ENCODE measurements around the gene MYH9.
"Not testable (repeated sequence)": the region's sequence is repeated elsewhere in the genome, so short reads cannot be mapped to it uniquely, and the experiment has no call there.

The MYH9 gene

DNA sequence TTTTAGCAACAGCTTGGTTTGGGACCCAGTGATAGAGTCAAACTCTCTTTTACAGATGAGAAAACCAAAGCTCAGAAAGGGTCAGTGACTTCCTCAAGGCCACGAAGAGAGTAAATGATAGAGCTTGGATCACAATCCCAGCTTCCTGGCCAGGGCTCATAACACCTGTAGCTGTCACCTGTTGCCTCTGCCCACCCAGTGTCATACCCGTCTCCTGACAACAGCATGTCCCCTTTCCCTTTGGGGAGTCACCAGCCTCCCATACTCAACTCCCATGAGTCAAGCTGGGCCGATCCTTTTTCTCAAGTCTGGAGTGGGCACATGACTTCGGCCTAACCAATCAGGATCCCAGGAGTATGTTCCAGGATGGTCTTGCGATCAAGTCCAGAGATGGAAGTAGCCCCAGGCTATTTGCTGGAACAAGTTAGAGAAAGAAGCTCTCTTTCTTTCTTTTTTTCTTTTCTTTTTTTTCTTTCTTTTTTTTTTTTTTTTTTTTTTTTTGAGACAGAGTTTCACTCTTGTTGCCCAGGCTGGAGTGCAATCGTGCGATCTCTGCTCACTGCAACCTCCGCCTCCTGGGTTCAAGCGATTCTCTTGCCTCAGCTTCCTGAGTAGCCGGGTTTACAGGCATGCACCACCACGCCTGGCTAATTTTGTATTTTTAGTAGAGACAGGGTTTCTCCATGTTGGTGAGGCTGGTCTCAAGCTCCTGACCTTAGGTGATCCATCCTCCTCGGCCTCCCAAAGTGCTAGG lies 27.8 kb upstream of the MYH9 start:
- DNase-seq (ENCODE audit: low read depth in 2 of 2, low spot score in 1 of 2): no peak

DNA sequence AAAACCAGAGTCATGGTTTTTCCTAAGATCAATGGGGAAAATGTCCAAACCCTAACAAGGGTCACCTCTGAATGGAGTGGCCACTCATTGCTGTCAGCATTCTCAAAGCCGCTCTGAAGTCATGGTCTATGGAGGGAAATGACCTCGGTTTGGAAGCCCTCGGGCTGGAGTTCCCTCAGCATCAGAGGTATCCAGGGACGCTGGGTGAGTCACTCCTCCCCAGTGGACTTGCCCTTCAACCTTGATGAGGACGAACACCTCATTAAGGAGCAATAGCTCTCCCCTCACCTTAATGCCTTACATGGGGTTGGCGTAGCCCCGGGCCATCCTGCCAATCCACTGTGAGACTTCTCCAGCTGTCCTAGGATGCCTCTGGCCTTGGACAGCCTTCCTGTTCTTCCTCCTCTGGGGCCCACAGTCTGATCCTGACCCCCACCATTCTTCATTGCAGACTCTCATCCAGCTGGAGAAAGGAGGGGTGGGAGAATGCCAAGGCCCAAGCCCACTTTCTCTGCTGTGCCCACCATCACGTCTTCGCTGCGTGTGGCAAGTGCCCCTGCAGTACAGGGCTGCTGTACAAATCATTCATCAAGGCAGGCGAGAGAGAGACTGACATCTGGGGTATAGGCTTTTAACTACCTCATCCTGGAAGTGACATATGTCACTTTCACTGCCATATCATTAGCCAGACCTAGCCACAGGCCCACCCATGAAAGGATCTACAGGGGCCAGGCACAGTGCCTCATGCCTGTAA lies 25.4 kb upstream of the MYH9 start:
- no peak for DNase-seq (ENCODE audit: low read depth in 2 of 2, low spot score in 1 of 2)

DNA sequence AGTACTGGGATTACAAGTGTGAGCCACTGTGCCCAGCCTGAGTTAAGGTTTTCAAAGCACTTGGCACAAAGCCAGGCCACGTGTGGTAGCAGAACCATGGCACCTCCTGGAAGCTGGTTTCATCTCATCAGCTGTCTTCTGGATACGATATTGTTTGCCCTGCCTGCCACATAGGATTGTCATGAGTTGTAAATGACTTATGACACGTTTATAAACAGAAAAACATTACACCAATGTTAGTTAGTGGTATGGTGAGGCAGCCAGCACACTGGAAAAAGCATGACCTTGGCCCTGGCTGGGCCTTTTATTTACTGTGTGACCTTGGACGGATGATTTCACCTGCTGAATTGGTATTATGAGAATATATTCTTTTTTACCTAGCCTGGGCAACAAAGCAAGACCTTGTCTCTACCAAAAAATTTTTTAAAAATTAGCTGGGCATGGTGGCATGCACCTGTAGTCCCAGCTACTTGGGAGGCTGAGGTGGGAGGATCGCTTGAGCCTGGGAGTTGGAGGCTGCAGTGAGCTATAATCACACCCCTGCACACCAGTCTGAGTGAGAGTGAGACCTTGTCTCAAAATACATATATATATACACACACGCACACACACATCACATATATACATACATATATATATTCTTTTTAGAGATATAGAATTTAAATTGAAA lies 24.0 kb upstream of the MYH9 start:
- DNase-seq (ENCODE audit: low read depth in 2 of 2, low spot score in 1 of 2): no peak

DNA sequence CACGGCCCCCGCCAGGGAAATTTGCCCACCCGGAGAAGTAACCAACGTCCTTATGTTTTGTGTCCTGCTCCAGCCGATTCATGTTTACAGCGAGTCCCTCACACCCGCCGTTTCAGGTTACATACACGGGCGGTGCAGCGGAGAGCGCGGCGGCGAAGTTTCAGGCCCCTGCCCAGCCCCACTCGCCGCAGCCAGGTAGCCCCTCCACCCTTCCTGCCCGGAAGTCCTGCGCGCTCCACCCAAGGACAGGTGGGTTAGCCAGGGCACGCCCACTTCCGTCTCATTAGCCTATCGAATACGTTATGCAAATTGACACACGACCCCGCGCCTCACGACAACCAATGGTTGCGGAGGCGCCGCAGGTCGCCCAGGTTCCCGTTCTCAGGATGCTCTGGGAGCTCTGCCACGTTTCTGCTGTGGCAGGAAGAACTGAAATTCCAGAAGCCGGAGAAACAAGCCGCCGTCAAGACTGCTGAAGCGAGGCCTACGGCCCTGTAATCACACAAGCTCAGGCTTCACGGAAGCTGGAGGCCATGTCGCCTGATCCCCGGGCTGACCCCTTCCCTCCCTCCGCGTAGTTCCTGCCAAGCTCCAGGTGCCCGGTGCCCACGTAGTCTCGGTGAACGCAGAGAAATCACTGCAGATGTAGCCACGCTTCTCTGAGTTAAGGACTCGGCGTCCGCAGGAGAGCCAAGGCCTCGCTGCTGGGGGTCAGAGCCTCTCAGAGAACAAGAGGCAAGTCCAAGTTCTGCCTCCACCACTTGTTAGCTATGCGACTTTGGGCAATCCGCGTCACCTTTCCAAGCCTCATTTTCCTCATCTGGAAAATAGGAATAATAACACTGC lies 22.4 kb upstream of the MYH9 start:
- peak; percentile 25 to 39 for DNase-seq (ENCODE audit: low read depth in 2 of 2, low spot score in 1 of 2)

DNA sequence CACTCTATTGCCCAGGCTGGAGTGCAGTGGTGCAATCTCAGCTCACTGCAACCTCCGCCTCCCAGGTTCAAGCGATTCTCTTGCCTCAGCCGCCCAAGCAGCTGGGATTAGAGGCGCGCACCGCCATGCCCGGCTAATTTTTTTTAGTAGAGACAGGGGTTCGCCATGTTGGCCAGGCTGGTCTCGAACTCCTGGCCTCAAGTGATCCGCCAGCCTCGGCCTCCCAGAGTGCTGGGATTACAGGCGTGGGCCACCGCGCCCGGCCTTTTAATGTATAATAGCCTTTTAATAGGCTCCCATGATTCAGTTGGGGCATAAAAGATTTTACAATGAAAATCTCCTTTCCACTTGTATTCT lies 21.8 kb upstream of the MYH9 start:
- not testable (repeated sequence) for DNase-seq (ENCODE audit: low read depth in 2 of 2, low spot score in 1 of 2)

DNA sequence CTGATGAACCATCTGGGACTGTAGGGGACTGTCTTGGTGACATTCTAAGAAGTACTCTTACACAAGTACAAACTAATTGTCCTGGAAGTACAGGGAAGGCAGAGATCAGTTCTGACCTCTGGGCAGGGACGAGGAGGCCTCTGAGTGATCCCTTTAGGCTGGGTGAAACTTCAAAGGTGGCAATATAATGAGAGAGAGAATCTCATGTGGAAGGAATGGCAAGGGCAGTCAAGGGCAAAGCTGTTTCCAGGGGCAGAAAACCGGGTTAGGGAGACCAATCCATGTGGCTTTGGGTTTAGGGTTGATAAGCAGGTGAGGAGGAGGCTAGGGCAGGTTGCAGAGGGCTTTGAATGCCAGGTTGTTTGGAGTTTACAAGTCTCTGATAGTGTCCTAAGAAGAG lies 21.3 kb upstream of the MYH9 start:
- DNase-seq (ENCODE audit: low read depth in 2 of 2, low spot score in 1 of 2): no peak

DNA sequence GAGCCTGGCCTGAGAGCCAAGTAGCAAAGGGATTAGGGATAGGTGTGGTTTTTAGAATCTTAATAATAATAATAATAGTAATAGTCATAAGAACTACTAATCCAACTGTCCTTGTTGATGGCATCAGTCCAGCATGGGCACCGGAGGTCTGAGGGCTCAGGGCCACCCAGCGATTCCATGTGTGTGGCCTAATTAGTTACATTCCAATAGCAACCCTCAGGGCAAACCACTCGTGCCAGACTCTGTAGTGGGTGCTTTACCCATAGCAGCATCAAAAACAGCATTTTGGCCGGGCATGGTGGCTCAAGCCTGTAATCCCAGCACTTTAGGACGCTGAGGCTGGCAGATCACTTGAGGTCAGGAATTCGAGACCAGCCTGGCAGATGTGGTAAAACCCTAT lies 19.0 kb upstream of the MYH9 start:
- no peak for DNase-seq (ENCODE audit: low read depth in 2 of 2, low spot score in 1 of 2)

DNA sequence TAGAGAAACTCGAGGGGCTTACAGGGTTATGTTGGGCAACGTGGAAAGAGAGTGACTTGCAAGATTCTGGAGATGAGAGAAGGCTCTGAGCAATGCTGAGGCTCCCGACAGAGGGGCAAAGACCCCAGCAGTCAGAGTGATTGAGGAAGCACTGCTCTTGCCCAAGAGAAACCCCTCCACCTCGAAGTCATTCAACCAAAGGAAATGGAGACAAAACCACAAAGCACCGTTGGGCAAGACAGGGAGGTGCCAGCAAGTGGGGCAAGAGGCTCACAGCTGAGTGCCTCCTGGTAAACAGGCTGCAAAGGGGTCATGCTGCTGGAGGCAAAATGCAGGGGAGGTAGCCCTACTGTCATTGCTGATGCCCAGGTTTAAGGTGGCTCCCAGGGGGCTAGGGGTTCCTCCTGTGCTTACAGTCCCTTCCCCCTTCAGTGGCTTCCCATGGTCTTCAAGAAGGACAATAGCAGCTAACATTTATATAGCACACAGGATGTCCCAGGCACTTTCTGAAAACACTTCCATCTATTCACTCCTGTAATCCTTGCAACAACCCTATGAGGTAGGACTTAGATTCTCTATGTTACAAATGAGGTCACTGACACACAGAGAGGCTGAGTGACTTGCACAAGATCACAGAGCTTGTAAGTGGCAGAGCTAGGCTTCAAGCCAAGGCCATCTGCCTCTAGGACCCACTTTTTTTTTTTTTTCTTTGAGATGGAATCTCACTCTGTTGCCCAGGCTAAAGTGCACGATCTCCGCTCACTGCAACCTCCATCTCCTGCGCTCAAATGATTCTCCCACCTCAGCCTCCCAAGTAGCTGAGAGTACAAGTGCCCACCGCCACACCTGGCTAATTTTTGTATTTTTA lies 18.1 kb upstream of the MYH9 start:
- DNase-seq (ENCODE audit: low read depth in 2 of 2, low spot score in 1 of 2): peak; percentile 23 to 33

DNA sequence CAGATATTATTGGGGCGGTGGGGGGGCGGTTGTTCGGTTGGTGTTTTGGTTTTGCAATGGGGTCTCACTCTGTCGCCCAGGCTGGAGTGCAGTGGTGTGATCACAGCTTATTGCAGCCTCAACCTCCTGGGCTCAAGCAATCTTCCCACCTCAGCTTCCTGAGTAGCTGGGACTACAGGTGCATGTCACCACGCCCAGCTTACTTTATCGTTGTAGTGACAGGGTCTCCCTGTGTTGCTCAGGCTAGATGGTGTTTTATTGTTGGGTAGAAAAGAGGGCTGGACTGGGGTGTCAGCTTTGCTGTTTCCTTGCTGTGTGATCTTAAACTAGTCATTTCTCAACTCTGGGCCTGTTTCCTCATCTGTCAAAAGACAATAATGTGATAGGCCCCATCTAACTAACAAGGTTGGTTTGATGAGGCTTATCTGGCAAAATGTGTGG lies 17.5 kb upstream of the MYH9 start:
- no peak for DNase-seq (ENCODE audit: low read depth in 2 of 2, low spot score in 1 of 2)

DNA sequence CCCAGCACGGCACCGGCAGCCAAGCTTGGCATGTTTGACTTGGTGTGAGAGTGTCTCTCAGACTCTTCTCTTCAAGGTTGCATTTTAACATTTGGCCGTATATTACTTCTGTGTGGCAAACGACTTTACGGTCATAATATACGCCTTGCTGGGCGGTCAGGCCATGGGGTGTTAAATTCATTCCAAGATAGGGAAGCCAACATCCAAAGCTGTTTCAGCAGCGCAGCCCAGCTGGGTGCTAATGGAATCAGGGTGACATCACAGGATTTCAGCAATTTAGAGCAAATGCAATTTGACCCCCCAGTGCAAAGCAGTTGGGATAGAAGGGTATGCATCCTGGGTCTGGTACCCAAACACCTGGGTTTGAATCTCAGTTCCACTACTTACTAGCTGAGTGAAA lies 16.7 kb upstream of the MYH9 start:
- no peak for DNase-seq (ENCODE audit: low read depth in 2 of 2, low spot score in 1 of 2)

DNA sequence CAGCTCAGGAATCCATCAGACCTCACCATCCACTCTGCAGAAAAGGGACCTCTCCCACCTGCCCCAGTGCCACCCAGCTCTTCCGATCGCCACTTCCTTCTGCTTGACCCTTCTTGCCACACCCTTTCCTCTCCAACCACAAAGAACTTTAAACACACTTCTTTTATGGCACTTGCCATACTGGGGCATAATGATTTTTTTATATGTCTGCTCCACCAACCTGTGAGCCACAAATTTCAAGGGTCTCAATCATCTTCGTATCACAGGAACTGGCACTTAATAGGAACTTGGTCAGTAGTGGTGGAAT lies 11.7 kb upstream of the MYH9 start:
- no peak for DNase-seq (ENCODE audit: low read depth in 2 of 2, low spot score in 1 of 2)

DNA sequence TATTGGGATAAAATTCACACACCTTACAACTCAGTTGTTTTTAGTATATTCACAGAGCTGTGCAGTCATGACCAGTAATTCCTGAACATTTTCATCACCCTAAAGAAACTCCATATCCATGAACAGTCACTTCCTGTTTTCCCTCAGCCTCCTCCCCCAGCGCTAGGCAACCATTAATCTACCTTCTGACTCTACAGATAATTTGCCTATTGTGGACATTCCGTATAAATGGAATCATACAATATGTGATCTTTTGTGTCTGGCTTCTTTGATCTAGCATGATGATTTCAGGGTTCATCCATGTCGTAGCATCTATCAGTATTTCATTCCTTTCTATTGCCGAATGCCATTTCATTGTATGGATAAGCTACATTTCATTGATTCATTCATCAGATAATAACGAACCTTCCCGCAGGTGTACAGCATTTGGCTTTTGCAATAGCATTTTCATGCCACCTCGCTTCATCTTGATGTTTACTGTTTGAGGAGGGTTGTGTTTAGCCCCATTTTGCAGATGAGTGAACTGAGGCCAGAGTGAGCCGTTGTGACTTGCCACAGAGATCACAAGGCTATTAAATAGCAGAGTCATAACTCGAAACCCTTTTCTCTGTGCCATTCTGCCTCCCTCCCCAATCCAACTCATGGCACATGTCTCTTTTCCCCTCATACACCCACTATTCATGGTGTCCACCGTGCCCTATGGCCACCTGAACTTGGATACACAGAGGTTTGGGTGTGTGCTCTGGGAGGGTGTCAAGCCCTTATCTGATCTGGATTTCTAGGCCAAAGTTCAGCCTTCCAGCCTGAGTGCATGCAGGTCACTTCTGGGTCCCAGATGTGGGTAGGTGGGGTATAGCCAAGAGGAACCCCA lies 11.1 kb upstream of the MYH9 start:
- DNase-seq (ENCODE audit: low read depth in 2 of 2, low spot score in 1 of 2): no peak

DNA sequence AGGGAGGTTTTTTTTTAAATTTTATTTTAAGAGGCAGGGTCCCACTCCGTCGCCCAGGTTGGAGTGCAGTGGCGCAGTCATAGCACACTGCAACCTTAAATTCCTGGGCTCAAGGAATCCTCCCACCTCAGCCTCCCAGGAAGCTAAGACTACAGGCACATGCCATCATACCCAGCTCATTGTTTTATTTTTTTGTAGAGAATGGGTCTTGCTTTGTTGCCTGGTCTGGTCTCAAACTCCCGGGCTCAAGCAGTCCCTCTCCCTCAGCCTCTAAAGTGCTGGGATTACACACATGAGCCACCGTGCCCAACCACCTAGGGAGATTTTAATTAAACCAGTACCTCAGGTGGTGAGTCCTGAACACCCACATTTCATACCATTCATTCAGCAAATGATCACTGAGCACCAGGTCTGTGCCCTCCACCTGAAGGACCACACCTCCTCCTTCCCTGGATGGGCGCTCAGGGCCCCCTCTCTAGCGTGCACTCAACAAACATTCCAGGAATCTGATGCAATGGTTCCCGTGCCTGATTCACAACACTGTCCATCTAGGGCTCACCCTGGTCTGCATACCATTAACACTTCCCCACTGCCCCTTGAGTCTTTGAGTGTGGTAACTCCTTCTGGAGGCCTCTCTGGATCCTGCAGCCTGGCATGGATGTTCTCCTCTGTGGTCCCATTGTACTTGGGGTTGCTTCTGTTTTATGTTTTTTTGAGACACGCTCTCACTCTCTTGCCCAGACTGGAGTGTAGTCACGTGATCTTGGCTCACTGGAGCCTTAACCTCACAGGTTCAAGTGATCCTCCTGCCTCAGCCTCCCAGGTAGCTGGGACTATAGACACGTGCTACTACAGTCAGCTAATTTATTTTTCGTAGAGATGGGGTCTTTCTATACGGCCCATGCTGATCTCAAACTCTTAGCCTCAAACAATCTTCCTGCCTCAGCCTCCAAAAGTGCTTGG lies 9.6 kb upstream of the MYH9 start:
- DNase-seq (ENCODE audit: low read depth in 2 of 2, low spot score in 1 of 2): no peak

DNA sequence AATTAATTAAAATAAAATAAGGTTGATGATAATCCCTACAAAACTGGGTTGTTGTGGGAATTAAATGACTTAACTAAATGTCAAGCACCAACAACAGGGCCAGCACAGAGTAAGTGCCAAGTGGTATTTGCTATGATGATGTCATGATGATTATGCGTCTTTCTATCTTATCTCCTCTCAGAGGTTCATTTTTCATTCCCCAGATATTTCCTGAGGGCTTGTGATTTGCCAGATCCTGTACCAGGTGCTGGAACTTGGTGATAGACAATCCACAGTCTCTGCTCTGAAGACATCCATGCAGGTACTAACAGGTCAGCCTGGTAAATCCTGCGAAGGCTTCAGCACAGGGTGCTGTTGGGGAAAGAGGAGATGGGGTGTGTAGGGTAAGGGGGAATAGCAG lies 8.1 kb upstream of the MYH9 start:
- no peak for DNase-seq (ENCODE audit: low read depth in 2 of 2, low spot score in 1 of 2)

DNA sequence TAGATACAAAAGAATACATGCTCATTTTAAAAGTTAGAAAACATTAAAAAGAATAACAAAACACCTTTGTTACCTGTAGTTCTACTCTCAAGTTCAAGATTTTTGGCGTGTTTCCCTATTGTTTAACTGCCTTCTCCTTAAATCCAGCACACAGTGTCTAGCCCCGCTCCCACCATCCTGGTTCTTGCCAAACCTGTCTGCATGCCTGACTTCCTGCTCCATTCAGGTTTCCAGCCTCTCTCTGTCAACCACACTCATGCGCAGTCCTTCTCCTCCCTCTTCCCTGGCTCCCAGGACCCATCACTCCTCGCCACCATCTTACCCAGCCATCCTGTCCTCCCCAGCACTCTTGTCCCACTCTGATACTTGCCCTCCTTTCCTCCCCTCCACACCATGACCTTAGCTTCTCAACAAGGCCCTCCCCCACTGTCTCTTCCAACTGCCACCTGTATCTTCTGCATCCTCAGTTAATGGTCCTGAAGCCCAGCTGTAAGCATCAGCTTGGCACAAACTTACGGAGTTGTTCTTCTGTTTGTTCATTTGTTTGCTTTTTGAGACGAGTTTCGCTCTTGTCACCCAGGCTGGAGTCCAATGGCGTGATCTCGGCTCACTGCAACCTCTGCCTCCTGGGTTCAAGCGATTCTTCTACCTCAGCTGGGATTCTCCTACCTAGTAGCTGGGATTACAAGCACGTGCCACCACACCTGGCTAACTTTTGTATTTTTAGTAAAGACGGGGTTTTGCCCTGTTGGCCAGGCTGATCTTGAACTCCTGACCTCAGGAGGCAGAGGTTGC lies 7.5 kb upstream of the MYH9 start:
- no peak for DNase-seq (ENCODE audit: low read depth in 2 of 2, low spot score in 1 of 2)

DNA sequence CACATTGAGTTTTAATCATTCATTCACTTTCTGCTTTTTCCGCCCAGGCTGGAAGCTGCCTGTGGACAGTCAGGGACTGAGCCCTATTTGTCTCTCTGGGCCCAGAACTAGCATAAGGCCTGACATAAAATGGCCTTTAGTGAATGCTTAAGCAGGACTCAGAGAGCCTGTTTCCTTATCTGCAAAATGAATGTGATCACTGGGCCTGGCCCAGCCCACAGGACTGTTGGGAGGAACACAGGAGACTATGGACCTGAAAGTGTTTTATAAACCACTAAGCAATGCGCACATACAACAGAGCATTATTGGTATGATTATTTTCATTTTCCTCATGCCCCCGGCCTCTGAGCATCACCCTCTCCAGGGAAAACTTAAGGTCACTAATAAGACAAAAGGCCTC lies 3.9 kb upstream of the MYH9 start:
- DNase-seq (ENCODE audit: low read depth in 2 of 2, low spot score in 1 of 2): no peak

DNA sequence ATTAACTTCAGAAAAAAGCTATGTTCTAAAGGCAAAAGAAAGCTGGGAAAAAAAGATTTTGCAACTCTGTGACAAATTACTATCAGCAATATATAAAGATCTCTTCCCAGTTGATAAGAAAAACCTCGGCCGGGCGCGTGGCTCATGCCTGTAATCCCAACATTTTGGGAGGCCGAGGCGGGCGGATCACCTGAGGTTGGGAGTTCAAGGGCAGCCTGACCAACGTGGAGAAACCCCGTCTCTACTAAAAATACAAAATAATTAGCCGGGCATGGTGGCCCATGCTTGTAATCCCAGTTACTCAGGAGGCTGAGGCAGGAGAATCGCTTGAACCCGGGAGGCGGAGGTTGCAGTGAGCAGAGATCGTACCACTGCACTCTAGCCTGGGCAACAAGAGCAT lies 1.4 kb upstream of the MYH9 start:
- DNase-seq (ENCODE audit: low read depth in 2 of 2, low spot score in 1 of 2): not testable (repeated sequence)

DNA sequence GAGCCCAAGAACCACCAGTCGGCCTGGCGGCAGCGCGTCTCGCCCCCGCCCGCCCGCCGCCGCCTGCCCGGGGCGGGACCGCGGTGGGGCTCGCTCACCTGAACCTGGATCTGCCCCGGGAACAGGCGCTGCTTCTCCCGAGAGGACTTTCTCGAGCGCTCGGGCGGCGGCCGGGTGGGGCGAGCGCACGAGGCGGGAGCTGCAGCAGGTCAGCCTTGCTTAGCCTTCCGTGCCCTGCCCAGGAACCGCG lies 133 bp downstream of the MYH9 start:
- no peak for DNase-seq (ENCODE audit: low read depth in 2 of 2, low spot score in 1 of 2)
